HTERT RPE-1 (cell line): ENCODE measurements around the gene FIG4.
"Not testable (repeated sequence)": the region's sequence is repeated elsewhere in the genome, so short reads cannot be mapped to it uniquely, and the experiment has no call there.

Experiments
- in situ Hi-C: fragments of 300-500 bp; cut with MboI; formaldehyde crosslinking; loops from 4 replicates; pipeline ENCODE4 v1.14.3; 2020; ENCODE audit warnings: low sequenced_read_pairs

The FIG4 gene

DNA sequence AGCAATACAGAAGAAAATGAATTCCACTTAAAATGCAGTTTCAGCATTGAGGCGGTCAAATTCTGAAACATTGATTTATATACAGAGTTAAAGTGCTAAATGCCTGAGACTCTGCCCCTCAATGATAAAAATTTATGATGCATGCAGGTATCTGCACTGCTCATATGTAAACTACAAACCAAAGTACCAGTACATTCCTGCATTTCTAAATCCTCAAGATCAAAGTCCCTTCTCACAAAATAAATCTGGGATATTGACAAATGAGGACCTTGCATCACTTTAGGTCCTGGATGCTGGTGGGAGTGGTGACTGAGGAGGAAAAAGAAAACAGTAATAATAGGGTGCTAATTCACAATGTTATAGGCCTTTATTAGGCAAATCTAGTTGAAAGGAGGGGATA, 101.9 kb downstream of the FIG4 start:
- in situ Hi-C loops, result no loop called here

DNA sequence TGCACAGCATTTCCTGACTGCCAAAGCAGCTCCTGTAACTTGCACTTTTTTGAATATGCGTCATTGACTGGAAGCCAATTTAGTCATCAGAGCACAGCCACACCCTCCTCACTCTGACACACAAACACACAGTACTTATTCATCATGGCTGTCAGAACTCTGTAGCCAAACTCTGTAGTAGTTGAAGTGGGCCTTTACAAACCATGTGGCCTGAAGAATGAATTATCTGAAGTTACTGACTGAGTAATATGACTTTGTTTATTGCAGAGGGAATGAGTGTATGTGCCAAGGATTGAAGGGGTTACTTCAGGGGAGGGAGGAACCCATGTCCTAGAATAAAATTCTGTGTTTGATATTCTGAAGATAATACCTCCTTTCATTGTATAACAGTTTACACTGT, 102.7 kb downstream of the FIG4 start:
- in situ Hi-C loops, result no loop called here

DNA sequence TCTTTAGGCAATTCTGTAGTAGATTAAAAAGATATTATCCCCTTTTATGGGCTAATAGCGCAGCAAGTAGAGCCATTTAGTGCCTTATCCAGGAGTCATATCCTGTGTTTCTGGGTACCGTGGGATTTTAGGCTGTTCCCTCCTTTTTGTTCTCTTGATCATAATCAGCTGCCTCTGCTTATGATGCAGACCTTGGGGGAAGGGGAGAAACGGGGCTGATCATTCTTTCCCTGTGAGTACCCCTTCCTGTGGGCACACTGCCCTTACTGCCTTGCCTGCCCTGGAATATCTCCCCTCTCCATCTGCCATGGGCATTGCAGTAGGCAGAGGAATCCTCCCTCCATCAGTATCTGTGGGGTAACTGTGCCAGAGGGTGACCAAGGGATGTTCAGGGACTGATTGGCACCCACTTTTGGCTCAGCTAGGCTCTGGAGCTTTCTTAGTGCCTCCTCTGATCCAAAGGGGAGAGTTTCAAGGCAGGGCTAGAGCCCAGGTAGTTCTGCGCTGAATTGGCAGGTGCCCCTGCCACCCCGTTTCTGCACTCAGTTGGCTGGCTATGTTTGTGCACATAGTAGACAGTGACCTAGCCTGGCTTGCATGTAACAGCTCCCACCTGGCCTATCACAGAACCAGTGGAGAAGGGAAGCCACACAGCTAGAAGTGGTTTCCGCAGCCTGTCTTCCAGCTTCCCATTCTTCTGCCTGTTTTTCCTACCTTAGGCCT, 103.3 kb downstream of the FIG4 start:
- in situ Hi-C loops, result no loop called here

DNA sequence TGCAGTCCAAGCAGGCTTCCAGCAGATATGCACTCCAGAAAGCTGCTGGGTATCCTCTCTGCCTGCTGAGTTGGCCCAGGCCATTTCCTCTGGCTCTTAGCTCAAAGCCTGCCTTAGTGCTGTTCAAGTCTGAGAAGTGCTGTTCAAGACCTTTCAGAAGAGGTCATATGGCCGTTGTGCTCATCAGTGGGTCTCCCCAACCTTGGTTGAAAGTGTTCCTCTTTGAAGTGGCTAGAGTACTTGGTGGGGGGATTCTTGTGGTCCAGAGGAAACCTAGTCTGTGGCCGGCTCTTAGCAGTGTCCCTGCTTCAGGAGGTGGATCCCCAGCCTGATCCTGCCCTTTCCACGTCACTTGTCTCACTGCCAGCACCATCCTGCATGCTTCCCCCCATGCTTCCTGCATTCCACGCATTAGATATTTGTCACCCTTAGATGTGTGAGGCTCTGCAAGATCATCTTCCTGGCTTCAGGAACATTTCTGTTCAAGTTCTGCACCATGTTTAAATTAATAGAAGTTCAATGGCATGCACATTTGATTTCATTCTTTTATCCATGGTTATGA, 105.0 kb downstream of the FIG4 start:
- in situ Hi-C loops, result no loop called here

DNA sequence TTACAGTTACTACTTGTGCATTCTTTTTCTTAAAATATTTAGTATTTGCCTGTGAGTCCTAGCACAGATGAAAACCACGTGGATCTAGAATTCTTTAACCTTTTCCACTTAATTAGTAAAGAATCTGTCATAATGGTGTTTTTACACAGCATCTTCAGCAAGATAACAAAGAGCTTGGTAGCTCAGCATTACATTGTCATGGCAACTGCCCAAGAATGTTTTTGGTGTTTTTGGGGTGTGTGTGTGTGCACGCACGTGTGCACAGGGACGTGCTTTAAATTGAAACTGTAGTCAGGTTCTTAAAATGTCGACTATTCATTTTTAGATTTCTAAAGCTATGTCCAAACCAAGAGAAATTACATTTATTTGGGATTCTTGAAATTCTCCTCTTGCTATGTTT, 108.0 kb downstream of the FIG4 start:
- in situ Hi-C loops, result no loop called here

DNA sequence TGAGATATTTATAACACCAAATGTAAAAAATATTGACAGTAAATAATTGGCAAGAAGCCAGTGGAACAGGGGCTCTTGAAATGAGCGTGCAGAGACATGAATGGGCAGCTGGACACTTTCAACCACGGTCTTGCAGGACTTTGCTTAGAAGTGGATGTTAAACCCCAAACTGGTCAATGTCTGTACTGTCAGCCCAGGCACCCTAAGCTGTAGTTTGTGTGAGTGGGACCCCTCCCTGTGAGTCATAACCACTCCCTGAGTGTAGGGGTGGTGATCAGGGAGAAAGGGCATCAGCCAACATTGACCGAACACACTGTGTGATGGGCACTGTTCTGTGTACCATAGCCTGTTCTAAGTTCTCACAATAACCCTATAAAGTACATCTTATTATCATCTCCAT, 108.6 kb downstream of the FIG4 start:
- in situ Hi-C loops, result no loop called here

DNA sequence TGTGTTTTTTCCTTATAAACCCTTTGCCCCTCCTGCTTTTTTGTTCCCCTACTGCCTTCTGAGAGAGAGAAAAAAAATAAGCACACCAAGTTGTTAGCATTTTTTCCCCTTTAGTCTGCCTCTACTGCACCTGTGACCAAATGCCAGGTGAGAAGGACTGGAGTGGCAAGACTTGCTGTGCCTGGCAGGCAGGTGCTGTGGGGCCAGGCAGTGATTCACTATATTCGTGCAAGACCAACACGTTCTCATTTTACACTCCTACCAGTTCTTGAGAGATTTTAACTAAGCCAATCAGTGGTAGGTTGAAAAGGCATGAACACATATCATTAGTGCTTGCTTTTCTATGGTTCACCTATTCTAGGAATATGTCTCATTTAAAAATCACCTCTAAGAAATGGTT, 109.7 kb downstream of the FIG4 start:
- in situ Hi-C loops, result no loop called here

DNA sequence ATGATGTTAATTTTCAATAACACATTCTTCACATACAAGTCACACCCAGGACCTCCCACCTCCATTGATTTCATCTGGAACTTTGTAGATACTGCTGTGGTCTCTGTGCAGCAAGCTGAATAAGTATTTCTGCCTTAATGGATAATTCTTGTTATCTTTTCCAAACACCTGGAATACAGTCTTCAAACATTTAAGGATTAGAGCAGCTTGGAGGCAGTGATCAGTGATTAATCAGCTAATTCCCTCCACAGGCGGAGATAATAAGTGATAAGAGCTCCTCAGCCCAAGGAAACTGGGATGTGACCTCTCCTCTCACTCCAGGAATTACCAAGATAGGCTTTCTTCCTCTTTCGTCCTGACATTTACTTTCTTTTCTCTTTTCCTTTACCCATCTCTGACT, 110.7 kb downstream of the FIG4 start:
- in situ Hi-C loops, result no loop called here

DNA sequence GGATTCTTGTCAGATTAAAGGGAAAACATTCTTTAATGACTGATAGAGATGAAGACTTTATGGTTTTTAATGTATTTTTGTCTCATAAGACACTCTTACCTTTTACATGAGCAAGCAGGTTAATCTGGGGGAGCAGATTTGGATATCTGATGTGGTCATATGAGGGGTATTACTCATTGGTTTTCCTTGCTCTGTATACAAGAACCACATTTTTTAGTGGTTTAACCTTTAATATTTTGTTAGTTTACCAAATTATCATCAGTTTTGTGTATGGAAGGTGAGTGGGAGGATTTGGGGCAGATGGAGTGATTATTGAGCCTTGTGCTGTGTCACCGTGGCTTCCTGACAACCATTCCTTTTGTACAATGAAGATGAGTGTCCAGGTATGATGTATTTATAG, 112.9 kb downstream of the FIG4 start:
- in situ Hi-C loops, result no loop called here

DNA sequence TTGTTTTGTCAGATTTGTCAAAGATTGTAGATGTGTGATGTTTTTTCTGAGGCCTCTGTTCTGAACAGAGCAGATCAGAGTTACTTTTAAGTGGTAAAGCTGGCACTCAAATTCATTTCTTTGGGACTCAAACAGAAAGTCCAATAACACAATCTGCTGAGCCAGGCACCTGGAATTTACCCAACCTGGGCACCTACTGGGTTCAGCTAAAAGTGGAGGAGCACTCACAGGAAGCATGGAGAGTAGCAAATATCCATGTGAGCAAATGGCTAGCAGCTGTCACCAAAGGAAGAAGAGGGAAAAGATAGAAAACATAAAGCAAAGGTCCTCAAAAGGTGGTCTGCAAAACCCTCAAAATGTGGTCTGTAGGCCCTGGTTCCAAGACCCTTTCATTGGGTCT, 116.8 kb downstream of the FIG4 start:
- in situ Hi-C loops, result no loop called here

DNA sequence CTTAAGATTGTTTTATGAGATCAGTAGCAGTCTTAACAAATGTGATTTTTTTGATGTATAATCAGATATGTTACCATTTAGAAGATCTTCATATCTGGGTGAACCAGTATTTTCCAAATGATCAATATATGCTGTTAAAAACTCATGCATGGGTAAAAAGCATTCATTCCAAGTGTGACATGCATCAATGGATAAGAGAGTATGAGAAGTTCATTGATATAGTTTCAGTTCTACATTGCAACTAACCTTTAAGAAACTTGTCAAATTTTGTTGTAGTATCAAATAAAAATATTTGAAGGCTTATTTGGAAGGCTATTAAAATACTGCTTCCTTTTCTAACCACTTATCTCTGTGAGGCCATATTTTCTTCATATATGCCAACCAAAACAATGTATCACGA, 117.7 kb downstream of the FIG4 start:
- in situ Hi-C loops, result no loop called here

DNA sequence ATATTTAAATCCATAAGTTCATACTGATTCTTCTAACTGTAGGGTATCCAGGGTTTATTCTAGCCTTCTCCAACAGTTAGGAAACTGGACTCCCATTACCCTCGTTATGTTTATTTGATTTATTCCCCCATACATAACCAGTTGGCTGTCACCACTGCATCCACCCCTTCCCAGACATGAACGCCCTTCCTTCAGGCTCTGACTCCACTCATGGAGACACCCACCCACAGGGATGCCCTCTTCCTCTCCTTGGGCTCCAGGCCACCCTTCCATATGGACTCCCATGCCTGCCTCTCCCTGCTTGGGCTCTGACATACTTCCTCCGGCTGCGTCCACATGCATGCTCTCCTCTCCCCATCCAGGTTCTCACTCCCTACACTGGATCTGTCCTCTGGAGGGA, 124.0 kb downstream of the FIG4 start:
- in situ Hi-C loops, result no loop called here

DNA sequence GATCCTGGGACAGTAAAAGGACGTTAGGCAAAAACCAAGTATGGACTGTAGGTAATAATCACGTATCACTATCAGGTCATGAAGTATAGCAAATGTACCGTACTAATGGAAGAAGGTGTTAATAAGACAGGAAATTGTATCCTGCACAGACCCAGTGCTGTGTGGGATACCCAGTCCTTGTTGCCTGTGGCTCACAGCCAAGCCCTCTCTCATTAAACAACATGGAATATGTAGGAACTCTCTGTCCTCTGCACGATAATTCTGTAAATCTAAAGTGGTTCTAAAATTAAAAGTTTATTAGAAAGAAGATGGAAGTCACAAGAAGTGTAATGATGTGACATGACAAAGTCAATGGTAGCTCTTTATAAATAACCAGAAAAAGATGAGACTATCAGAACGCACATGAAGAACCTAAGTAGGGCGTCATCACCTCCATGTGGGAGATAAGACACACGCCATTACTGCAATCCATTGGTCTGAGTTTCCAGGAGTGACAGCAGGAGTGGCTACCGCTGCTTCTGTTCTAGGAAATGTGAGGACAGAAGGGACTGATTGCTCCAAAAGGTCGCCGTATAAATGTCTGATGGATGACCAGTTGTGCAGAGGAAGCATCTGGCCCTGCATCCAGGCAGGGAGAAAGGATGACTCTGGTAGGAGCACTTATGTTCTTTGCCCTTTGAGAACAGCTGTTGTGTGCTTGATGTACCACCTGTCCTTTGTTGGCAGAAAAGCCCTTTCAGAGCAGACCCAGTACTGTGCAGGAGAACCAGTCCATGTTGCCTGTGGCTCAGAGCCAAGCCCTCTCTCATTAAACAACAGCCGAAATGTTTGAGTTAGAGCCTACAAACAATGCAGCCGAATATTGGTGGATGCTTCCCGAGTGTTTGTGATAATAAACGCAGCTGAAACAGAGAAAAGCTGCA, 125.6 kb downstream of the FIG4 start:
- in situ Hi-C loops, result no loop called here

DNA sequence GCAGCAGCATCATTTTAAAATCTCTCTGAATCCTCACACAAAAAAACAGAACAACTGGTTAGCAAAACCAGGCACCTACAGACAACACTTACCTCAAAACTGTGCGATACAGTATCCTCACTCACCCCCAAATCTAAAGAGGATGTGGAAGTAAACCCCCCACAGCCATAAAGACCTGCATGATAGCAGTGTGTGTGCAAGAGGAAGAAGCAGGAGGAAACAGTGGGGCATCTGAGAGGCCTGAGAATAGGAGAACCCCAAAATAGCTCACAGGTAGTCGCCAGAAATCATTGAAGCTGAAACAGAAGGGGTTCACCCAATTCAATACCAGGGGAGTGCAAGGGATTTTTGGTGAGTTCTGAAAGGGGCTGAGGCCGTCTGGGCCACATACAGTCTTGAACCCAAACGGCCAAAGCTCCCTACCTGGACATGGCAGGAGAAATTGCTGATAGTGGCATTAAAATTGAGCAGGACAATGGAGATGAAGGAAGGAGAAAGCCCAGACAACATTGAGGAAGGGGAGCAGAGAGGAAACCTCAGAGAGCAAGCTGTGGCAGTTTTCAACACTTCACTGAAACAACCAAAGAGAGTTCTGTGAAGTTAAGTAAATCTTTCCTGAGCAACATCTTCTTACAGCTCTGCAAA, 129.7 kb downstream of the FIG4 start:
- in situ Hi-C loops, result no loop called here

DNA sequence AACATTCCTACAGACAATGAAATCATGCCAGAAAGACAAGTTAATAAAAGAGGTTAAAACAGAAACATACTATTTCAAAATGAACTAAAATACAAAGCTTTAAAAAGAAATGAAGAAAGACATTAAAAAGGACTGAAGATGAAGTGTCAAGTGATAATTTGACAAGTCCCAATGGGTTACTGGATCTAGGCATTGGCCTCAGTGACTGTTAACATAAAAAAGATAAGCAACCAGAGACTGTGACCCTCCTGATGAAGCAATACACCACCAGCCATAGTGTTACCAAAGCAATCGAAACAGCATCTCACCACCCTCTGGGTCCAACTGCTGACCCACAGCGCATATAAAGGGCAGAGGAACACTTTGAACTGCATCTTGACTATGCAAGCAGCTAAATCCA, 130.3 kb downstream of the FIG4 start:
- in situ Hi-C loops, result no loop called here

DNA sequence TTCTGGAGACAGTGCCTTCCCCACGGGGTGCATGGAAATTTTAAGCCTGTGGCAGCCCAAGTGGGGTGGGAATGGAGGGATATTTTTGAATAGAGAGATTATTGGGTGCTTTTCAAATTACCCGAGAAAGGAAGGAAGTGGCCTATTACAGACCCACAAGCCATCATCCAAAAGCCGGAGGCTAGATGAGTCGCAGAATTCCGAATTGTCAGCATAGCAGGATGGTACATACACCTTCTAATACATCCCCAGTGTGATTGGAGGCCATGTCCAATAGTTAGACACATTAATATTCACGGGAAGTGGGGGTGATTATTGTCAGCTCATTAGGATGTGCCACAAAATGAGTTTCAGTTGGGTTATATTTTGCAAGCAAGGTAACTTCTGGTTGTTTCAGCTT, 133.0 kb downstream of the FIG4 start:
- in situ Hi-C loops, result no loop called here

DNA sequence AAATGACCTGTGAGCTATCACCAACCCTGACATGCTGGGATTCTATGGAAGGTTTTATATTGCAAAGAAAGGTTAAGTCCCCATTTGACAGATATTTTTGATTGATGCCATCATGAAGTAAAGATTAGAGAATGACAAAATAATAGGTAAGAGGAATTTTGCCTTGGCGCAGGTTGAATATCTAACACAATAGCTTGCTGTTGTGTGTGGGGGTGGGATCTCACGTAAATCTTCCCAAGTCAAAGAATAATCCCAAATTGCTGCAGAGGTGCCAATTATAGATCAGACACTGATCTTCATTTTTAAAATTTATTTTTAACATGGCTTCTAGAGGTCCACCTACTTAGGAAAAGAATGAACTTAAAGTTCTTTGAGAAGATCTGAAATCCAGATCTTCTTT, 135.5 kb downstream of the FIG4 start:
- in situ Hi-C loops, result no loop called here

DNA sequence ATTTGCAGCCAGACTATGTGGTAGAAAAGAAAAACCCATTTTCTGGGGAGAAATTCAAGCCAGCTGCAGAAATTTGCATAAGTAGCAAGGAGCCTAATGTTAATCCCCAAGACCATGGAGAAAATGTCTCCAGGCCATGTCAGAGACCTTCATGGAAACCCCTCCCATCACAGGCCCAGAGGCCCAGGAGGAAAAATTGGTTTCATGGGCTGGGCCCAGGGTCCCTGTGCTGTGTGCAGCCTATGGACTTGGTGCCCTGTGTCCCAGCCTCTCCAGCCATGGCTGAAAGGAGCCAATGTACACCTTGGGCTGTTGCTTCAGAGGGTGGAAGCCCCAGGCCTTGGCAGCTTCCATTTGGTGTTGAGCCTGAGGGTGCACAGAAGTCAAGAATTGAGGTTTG, 140.3 kb downstream of the FIG4 start:
- in situ Hi-C loops, result not testable (repeated sequence)

DNA sequence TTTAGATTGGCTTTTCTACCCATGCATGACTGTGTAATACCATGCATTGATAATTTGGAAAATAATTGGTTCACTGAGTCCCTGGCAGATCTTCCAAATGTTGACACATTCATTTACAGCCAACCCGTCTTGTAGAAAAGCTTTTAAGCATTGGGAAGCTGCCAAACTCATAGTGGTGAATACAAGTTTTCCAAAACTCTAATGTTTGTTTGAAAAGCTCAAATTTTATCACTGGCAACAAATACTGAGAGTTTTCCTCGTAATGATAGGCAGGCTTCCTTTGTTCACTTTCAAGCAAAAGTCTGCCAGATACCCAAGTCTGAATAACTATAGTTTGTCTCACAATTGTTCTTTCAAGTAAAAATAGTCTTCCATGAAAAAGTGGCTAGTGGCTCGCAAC, 143.0 kb downstream of the FIG4 start:
- in situ Hi-C loops, result no loop called here

DNA sequence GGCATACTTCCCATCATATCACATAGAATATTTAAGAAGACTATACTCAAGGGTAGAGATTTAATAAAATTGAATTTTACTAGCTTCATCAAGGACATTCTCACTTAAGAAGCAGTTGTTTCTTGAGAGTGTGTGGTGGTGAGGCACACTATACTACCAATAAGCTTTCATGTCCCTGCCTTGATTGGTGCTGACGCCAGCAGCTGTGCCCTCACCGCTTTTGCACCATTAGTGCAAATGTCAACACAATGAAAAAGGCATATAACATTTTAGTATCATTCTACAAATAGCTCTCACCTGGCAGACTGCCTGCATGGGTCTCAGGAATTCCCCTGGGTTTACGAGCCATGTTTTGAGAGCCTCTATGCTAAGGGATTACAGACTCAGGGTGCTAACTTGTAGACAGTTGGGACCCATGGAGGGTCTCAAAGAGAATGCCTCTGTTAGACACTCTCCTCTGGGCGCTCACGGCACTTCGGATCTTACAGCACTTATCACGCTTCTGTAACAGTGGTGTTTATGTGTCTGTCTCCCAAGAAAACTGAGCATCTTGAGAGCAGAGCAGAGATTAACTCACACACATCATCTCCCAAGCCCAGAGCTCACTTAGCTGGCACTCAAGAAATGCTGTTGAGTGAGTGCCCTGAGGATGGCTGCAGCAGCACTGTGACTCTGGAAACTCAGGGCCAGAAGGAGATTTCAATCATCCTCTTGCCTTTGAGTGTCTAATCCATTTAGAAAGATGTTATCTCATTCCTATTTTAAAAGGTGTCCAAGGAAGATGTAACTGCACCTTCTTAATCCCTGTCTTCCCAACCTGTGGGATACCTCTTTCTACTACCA, 143.7 kb downstream of the FIG4 start:
- in situ Hi-C loops, result no loop called here

DNA sequence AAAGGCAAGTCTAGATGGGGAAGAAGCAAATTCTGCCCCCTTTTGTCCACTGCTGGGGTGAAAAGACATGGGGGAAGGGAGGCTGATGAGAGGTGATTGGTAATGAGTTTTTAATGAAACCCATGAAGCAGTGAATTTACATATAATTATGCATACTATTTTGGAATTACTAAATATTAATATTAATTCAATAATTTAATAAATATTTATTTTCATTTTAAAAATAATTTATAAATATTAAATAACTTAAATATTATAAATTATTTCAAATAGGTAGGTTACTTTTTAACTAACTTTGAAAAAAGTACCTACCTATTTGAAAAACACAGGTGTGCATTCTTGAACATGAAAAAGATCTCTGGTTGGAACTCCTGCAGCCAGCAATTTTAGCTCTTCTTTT, 148.9 kb downstream of the FIG4 start:
- in situ Hi-C loops, result no loop called here
